Esophagus muscularis mucosa (tissue), 4 donors: Measurements from ENCODE around the gene JARID2.

Experiments used
- CTCF ChIP-seq, 3 experiments: fragments of 200-600 bp in 2 of 3; fragments of 450-650 bp in 1 of 3; sonication (generic) in 2 of 3; IDR thresholded peaks; one replicate each; pipeline ENCODE4 v1.5.1; 2017 to 2019; ENCODE audit warnings: antibody characterized with exemption in 3 of 3, mild to moderate bottlenecking in 2 of 3, moderate library complexity in 1 of 3
- EP300 ChIP-seq: sonication (generic); formaldehyde crosslinking; IDR thresholded peaks from one replicate; pipeline ENCODE4 v1.6.1; 2017; ENCODE audit warnings: antibody characterized with exemption
- POLR2A ChIP-seq: fragments of 450-650 bp; IDR thresholded peaks from one replicate; pipeline ENCODE4 v1.6.1; 2017; ENCODE audit warnings: antibody characterized with exemption, moderate library complexity, mild to moderate bottlenecking, low read depth
- POLR2AphosphoS5 ChIP-seq, 2 donors: sonication (generic); formaldehyde crosslinking; IDR thresholded peaks; one replicate each; pipeline ENCODE4 v1.6.1; 2017; ENCODE audit warnings: antibody characterized with exemption in 2 of 2

GRCh38 chr6:15359335-15359862 lies 113.5 kb downstream of the JARID2 start:
- TF ChIP-seq CTCF (IDR thresholded peaks at IDR 0.05) (no peak), POLR2A (no peak), EP300 (no peak), POLR2AphosphoS5 (IDR thresholded peaks at IDR 0.05) (no peak)
